OCI-LY3 (cell line): ENCODE data around the gene PLCB1.

Source experiments
- H2AFZ ChIP-seq: fragments of 200-600, 300-600 bp; shearing (Covaris generic); 2 replicates; pipeline ENCODE4 v1.6.0; 2014; ENCODE audit warnings: antibody characterized with exemption, low read depth, low read length
- H3K27ac ChIP-seq: fragments of 200-600, 300-600 bp; sonication (generic); 2 replicates; pipeline ENCODE4 v1.5.1; 2014; ENCODE audit warnings: mild to moderate bottlenecking, low read length, moderate library complexity, mixed read lengths
- H3K27me3 ChIP-seq: fragments of 200-600, 300-600 bp; sonication (generic); 2 replicates; pipeline ENCODE4 v1.6.1; 2014; ENCODE audit warnings: low read depth, low read length, mixed read lengths
- H3K36me3 ChIP-seq: fragments of 200-600, 300-600 bp; sonication (generic); replicated peaks from 2 replicates; pipeline ENCODE3; 2014; ENCODE audit warnings: low read depth, low read length, mixed read lengths
- H3K4me1 ChIP-seq: fragments of 300-600, 200-600 bp; sonication (generic); 2 replicates; pipeline ENCODE4 v1.6.1; 2014; ENCODE audit warnings: low read length, mixed read lengths
- H3K4me2 ChIP-seq: fragments of 200-600, 300-600 bp; sonication (generic); 2 replicates; pipeline ENCODE4 v1.6.1; 2014; ENCODE audit warnings: low read length, mixed read lengths
- H3K4me3 ChIP-seq: fragments of 300-600, 200-600 bp; sonication (generic); 2 replicates; pipeline ENCODE4 v1.5.1; 2014; ENCODE audit warnings: antibody characterized with exemption, mild to moderate bottlenecking, low read length, moderate library complexity
- H3K79me2 ChIP-seq: fragments of 300-600, 200-600 bp; shearing (Covaris generic); 2 replicates; pipeline ENCODE4 v1.6.1; 2014; ENCODE audit warnings: mild to moderate bottlenecking, low read length, mixed read lengths
- H3K9ac ChIP-seq: fragments of 300-600, 200-600 bp; shearing (Covaris generic); 2 replicates; pipeline ENCODE4 v1.6.0; 2014; ENCODE audit warnings: mild to moderate bottlenecking, low read length, moderate library complexity
- H3K9me3 ChIP-seq: fragments of 200-600, 300-600 bp; shearing (Covaris generic); 2 replicates; pipeline ENCODE4 v1.6.1; 2014; ENCODE audit warnings: low read length, mixed read lengths; ENCODE audit not compliant: insufficient read depth
- H4K20me1 ChIP-seq: fragments of 200-600, 300-600 bp; sonication (generic); 2 replicates; pipeline ENCODE4 v1.6.1; 2016; ENCODE audit warnings: low read length, mixed read lengths; ENCODE audit not compliant: insufficient read depth
- EZH2phosphoT487 ChIP-seq: fragments of 200-600 bp; shearing (Covaris generic); IDR thresholded peaks from 2 replicates; pipeline ENCODE4 v1.6.1; 2018; ENCODE audit warnings: antibody characterized with exemption, mixed run types, low read depth
- TF ChIP-seq, protein P1 (sequence below): fragments of 200-600, 300-600 bp; sonication (generic); IDR thresholded peaks from 2 replicates; pipeline ENCODE4 v1.5.1; 2014; ENCODE audit warnings: antibody characterized with exemption, low read length, low read depth

Gene PLCB1

DNA sequence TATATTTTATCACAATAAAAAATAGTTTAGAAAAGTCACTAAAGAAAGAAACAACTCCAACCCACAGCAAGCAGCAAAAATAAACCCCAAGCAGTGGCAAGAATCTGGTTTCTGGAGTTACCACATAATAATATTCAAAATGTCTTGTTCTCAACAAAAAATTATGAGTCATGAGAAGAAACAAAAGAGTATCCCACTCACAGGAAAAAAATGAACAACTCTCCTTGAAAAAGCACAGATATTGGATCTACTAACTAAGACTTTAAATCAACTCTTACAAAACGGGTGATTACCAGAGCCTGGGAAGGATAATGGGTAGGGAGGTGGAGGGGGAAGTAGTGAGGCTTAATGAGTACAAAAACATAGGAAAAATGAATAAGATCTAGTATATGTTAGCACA lies 425.6 kb downstream of the PLCB1 start:
- H2AFZ ChIP-seq: no peak overlapping the region

DNA sequence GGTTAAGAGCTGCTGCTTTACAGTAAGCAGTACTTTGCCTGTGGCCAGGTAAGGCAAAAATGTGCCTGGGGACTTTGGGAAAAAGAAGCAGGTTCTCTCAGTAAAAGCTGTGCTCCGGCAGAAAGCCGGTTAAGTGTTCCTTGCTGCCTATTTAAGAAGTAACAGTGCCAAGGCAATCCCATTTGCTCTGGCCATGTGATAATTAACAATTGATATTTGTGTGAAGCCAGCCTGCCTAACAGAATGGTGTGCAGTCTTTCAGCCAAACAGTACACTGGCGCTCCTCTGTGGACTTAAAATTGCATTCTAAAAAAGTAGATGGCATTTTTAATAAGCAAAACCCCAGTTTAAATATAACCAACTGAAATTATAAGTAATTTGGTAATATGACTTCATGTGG lies 430.3 kb downstream of the PLCB1 start:
- Histone ChIP-seq H3K79me2 (no peaks in the 10 kb centered on the region), H3K4me1 (no peaks in the 10 kb centered on the region), H3K9ac (no peak overlapping the region), H2AFZ (no peak overlapping the region), H3K4me2 (no peak overlapping the region), H4K20me1 (no peaks in the 10 kb centered on the region), H3K4me3 (no peak overlapping the region), H3K9me3 (no peaks in the 10 kb centered on the region; the same call in 1 of the 2 replicates), H3K27ac (no peak overlapping the region), H3K36me3 (no peaks in the 10 kb centered on the region), H3K27me3 (no peaks in the 10 kb centered on the region)
- TF ChIP-seq, protein P1, sequence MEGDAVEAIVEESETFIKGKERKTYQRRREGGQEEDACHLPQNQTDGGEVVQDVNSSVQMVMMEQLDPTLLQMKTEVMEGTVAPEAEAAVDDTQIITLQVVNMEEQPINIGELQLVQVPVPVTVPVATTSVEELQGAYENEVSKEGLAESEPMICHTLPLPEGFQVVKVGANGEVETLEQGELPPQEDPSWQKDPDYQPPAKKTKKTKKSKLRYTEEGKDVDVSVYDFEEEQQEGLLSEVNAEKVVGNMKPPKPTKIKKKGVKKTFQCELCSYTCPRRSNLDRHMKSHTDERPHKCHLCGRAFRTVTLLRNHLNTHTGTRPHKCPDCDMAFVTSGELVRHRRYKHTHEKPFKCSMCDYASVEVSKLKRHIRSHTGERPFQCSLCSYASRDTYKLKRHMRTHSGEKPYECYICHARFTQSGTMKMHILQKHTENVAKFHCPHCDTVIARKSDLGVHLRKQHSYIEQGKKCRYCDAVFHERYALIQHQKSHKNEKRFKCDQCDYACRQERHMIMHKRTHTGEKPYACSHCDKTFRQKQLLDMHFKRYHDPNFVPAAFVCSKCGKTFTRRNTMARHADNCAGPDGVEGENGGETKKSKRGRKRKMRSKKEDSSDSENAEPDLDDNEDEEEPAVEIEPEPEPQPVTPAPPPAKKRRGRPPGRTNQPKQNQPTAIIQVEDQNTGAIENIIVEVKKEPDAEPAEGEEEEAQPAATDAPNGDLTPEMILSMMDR: no peak
- no peak for TF ChIP-seq EZH2phosphoT487

More for the DNA sequence above, 425.6 kb downstream of the PLCB1 start:
- Histone ChIP-seq H3K27ac (no peak overlapping the region), H4K20me1 (no peaks in the 10 kb centered on the region), H3K4me1 (no peaks in the 10 kb centered on the region), H3K9me3 (no peaks in the 10 kb centered on the region; the same call in 1 of the 2 replicates), H3K36me3 (no peaks in the 10 kb centered on the region), H3K79me2 (no peaks in the 10 kb centered on the region), H3K27me3 (no peaks in the 10 kb centered on the region), H3K9ac (no peak overlapping the region), H3K4me2 (no peak overlapping the region), H3K4me3 (no peak overlapping the region)
- no peak for TF ChIP-seq EZH2phosphoT487
- TF ChIP-seq, protein P1: no peak

DNA sequence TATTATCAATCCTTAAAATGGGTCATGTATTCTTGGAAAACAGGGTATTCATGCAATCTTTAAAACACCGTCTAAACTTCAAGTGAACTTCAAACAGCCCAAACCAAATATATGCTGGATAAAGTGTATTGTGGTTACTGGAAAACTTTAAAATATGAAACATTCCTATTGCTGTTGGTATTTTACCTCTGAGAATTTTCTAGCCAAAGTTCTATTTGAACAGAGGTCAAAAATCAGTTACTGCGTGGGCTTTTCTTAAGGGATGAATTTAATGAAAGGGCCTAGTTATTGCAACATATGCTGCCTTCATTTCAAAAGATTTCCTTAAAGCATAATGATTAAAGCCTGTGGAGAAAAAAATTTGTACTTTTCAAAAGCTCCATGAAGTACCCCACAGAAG lies 436.0 kb downstream of the PLCB1 start:
- H2AFZ ChIP-seq: no peak overlapping the region
- no peaks in the 10 kb centered on the region for H3K27me3 ChIP-seq
- H3K27ac ChIP-seq: no peak overlapping the region
- no peak for TF ChIP-seq EZH2phosphoT487
- TF ChIP-seq, protein P1: no peak
- no peak overlapping the region for H3K9ac ChIP-seq
- no peaks in the 10 kb centered on the region for H3K79me2 ChIP-seq
- H3K4me2 ChIP-seq: no peak overlapping the region
- no peaks in the 10 kb centered on the region for H3K9me3 ChIP-seq
- H3K4me3 ChIP-seq: no peak overlapping the region
- peaks cover 6% of the 10 kb centered on the region; the same call in 1 of the 2 replicates for H3K4me1 ChIP-seq
- H4K20me1 ChIP-seq: no peaks in the 10 kb centered on the region
- no peaks in the 10 kb centered on the region for H3K36me3 ChIP-seq

DNA sequence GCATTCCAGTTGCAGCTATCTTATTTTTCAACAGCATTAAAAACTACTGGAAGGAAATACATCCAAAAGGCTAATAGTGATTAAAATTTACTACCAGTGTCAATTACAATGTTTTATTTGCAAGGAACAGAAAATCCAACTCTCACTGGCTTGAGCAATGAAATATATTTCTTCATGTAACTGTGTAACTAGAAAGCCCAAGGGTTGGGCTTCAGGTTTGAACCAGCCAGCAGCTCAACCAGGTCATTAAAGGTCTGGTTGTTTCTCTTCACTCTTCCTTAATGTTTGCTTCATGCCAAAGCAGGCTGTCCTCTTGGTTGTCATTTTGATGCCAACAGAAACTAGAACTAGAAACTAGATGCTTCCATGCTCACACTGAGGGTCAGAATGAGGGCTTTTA lies 437.7 kb downstream of the PLCB1 start:
- no peak overlapping the region for H3K9ac ChIP-seq
- no peaks in the 10 kb centered on the region for H3K36me3 ChIP-seq
- H4K20me1 ChIP-seq: no peaks in the 10 kb centered on the region
- H3K27ac ChIP-seq: no peak overlapping the region
- H3K27me3 ChIP-seq: no peaks in the 10 kb centered on the region
- TF ChIP-seq, protein P1: no peak
- TF ChIP-seq EZH2phosphoT487: no peak
- no peaks in the 10 kb centered on the region for H3K9me3 ChIP-seq
- no peak overlapping the region for H3K4me3 ChIP-seq
- H3K4me2 ChIP-seq: no peak overlapping the region
- H3K79me2 ChIP-seq: no peaks in the 10 kb centered on the region
- H2AFZ ChIP-seq: no peak overlapping the region
- peaks cover 6% of the 10 kb centered on the region; the same call in 1 of the 2 replicates for H3K4me1 ChIP-seq
